Measurements from ENCODE around the gene THAP11. TPM values are rescaled to one million over a fixed set of nuclear protein-coding genes. Genes with fewer than 3 reads are reported as not detected.
A peak's percentile ranks its signal among the peaks of the same experiment; 100 is the strongest.

Gene THAP11
- total and polyA plus RNA-seq, 2 of the 13 experiments (the other 11 are each of a cell fraction or from before 2014, with no cell fraction given) = 44.2 to 53.4 TPM

GRCh38 chr16:67833415-67834241 lies 8.5 kb upstream of the THAP11 start:
- Histone ChIP-seq H3K4me3 (replicated peaks in 1 of 3; ENCODE audit: insufficient read depth in 1 of 3, low read depth in 2 of 3, low read length in 3 of 3) (peak overlapping the region; percentile 75 to 91 (median 75)), H3K27ac (ENCODE audit: extremely low read length, insufficient read depth, low read length) (peak overlapping the region; percentile 59), H3K9me3 (ENCODE audit: low read length) (no peaks in the 10 kb centered on the region), H3K4me2 (ENCODE audit: low read depth, low read length) (peak overlapping the region; percentile 99), H3K79me2 (ENCODE audit: insufficient read depth, low read length) (peaks cover 16% of the 10 kb centered on the region), H3K9ac (ENCODE audit: insufficient read depth, low read depth, low read length) (peak overlapping the region; percentile 92), H2AFZ (ENCODE audit: low read length) (peak overlapping the region; percentile 97), H3K4me1 (ENCODE audit: insufficient read depth, low read length) (peaks cover 37% of the 10 kb centered on the region), H3K27me3 (ENCODE audit: control insufficient read depth in 1 of 2, insufficient read depth in 2 of 2, low read length in 2 of 2) (no peaks in the 10 kb centered on the region; a peak in 1 of 5 replicates), H4K20me1 (ENCODE audit: insufficient read depth, low read length) (no peaks in the 10 kb centered on the region), H3K36me3 (replicated peaks in 1 of 2; ENCODE audit: control insufficient read depth in 1 of 2, insufficient read depth in 2 of 2, low read length in 2 of 2) (peaks cover 19 to 35% of the 10 kb centered on the region in 2 experiments)
- peak; percentile 93 for FAIRE-seq
- intact Hi-C loops (cut with micrococcal nuclease; ENCODE audit: unreplicated experiment) = no loop called here
- ATAC-seq = peak; percentile 98
- peak; percentile 89 for DNase-seq (ENCODE audit: low spot score)
- BruUV-seq (replicated peaks) = TSS peak; percentile 73
- WGBS (ENCODE audit: low lambda C conversion rate) = 1% methylated on average over 15 of the region's 49 CpGs
- ChIA-PET CTCF (ENCODE audit: low intra/inter-chr PET ratio, low total read pairs) (interaction anchor here (1.3 kb wide), 1 partner anchor 17 kb away, joined by 3 read pairs; no protein-coding TSS in a partner anchor), POLR2A (interaction anchor here (0.5 to 4.1 kb wide), 17 partner anchors 10 to 251 kb away, joined by 3 to 47 read pairs (median 5); partner anchors contain the start of genes ACD, CENPT, NFATC3 and NUTF2)
- in situ Hi-C loops (cut with HindIII; ENCODE audit: extremely low pct_ligation_motif_present, low pct_unique_long_range_greater_than_20kb) = no loop called here
- TF ChIP-seq RELA (CRISPR knock-in tag; IDR thresholded peaks at IDR 0.05) (0 out of 2 replicates have a peak, but pooled peaks have one; percentile 43), ZNF775 (CRISPR knock-in tag; IDR thresholded peaks at IDR 0.05; ENCODE audit: borderline replicate concordance) (no peak), ZBTB21 (CRISPR knock-in tag; IDR thresholded peaks at IDR 0.05) (no peak), NFE2 (CRISPR knock-in tag; IDR thresholded peaks at IDR 0.05) (no peak; the same call in 1 of the 2 replicates), XRCC5 (optimal IDR thresholded peaks at IDR 0.05; ENCODE audit: low read length) (peak; percentile 65), RFXANK (CRISPR knock-in tag; IDR thresholded peaks at IDR 0.05) (no peak; the same call in 1 of the 2 replicates), ZSCAN22 (CRISPR knock-in tag; IDR thresholded peaks at IDR 0.05) (no peak), ZNF296 (CRISPR knock-in tag; conservative IDR thresholded peaks at IDR 0.05) (no peak), HDAC1 (CRISPR knock-in tag; IDR thresholded peaks at IDR 0.05) (peak; percentile 93), SSRP1 (CRISPR knock-in tag; IDR thresholded peaks at IDR 0.05) (no peak; the same call in 1 of the 2 replicates), LCORL (IDR thresholded peaks at IDR 0.05) (no peak), LCORL (CRISPR knock-in tag; IDR thresholded peaks at IDR 0.05) (peak; percentile 65), ZBTB3 (CRISPR knock-in tag; IDR thresholded peaks at IDR 0.05; ENCODE audit: borderline replicate concordance, low read depth) (no peak), SRSF4 (IDR thresholded peaks at IDR 0.05; ENCODE audit: low read depth, low read length, poor library complexity, severe bottlenecking) (no peak), ZNF556 (CRISPR knock-in tag; IDR thresholded peaks at IDR 0.05; ENCODE audit: borderline replicate concordance) (peak; percentile 85; the same call in 1 of the 2 replicates), NR3C1 (CRISPR knock-in tag; IDR thresholded peaks at IDR 0.05) (no peak)
- TF ChIP-seq, protein P1, sequence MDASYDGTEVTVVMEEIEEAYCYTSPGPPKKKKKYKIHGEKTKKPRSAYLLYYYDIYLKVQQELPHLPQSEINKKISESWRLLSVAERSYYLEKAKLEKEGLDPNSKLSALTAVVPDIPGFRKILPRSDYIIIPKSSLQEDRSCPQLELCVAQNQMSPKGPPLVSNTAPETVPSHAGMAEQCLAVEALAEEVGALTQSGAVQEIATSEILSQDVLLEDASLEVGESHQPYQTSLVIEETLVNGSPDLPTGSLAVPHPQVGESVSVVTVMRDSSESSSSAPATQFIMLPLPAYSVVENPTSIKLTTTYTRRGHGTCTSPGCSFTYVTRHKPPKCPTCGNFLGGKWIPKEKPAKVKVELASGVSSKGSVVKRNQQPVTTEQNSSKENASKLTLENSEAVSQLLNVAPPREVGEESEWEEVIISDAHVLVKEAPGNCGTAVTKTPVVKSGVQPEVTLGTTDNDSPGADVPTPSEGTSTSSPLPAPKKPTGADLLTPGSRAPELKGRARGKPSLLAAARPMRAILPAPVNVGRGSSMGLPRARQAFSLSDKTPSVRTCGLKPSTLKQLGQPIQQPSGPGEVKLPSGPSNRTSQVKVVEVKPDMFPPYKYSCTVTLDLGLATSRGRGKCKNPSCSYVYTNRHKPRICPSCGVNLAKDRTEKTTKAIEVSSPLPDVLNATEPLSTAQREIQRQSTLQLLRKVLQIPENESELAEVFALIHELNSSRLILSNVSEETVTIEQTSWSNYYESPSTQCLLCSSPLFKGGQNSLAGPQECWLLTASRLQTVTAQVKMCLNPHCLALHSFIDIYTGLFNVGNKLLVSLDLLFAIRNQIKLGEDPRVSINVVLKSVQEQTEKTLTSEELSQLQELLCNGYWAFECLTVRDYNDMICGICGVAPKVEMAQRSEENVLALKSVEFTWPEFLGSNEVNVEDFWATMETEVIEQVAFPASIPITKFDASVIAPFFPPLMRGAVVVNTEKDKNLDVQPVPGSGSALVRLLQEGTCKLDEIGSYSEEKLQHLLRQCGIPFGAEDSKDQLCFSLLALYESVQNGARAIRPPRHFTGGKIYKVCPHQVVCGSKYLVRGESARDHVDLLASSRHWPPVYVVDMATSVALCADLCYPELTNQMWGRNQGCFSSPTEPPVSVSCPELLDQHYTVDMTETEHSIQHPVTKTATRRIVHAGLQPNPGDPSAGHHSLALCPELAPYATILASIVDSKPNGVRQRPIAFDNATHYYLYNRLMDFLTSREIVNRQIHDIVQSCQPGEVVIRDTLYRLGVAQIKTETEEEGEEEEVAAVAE (CRISPR knock-in tag; IDR thresholded peaks at IDR 0.05; ENCODE audit: borderline replicate concordance) = no peak
- TF ChIP-seq, protein P2, sequence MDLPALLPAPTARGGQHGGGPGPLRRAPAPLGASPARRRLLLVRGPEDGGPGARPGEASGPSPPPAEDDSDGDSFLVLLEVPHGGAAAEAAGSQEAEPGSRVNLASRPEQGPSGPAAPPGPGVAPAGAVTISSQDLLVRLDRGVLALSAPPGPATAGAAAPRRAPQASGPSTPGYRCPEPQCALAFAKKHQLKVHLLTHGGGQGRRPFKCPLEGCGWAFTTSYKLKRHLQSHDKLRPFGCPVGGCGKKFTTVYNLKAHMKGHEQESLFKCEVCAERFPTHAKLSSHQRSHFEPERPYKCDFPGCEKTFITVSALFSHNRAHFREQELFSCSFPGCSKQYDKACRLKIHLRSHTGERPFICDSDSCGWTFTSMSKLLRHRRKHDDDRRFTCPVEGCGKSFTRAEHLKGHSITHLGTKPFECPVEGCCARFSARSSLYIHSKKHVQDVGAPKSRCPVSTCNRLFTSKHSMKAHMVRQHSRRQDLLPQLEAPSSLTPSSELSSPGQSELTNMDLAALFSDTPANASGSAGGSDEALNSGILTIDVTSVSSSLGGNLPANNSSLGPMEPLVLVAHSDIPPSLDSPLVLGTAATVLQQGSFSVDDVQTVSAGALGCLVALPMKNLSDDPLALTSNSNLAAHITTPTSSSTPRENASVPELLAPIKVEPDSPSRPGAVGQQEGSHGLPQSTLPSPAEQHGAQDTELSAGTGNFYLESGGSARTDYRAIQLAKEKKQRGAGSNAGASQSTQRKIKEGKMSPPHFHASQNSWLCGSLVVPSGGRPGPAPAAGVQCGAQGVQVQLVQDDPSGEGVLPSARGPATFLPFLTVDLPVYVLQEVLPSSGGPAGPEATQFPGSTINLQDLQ (CRISPR knock-in tag; IDR thresholded peaks at IDR 0.05) = no peak; the same call in 1 of the 2 replicates

Data from HepG2 (cell line).